CD4-positive, alpha-beta T cell treated with Interleukin-17A for 1 hour (primary cell): Measurements from ENCODE around the gene UTP11.
A peak's percentile ranks its signal among the peaks of the same experiment; 100 is the strongest.

Experiments
- DNase-seq: peaks from one replicate; pipeline ENCODE4 v3.0.0-alpha.2; 2020

The UTP11 gene

GRCh38 chr1:38003261-38004250 lies 9.0 kb upstream of the UTP11 start:
- DNase-seq, result no peak

- DNase-seq, result no peak
Measured at GRCh38 chr1:38004284-38005108, 8.0 kb upstream of the UTP11 start.

- peak; percentile 56 for DNase-seq
Measured at GRCh38 chr1:38005195-38006007, 7.1 kb upstream of the UTP11 start, which contains the start of gene FHL3. Gene FHL3 (minus strand): TSS chr1:38005514. CDS start chr1:37999412, 6,102 bp downstream.

GRCh38 chr1:38006008-38006828 lies 6.3 kb upstream of the UTP11 start:
- DNase-seq, result no peak

GRCh38 chr1:38009088-38009840 lies 3.3 kb upstream of the UTP11 start:
- peak; percentile 60 for DNase-seq

GRCh38 chr1:38009841-38010180 lies 2.7 kb upstream of the UTP11 start:
- DNase-seq, result no peak

- no peak for DNase-seq
Measured at GRCh38 chr1:38013227-38013622, 691 bp downstream of the UTP11 start.

- no peak for DNase-seq
Measured at GRCh38 chr1:38014171-38014570, 1.6 kb downstream of the UTP11 start.

- no peak for DNase-seq
Measured at GRCh38 chr1:38014724-38015424, 2.3 kb downstream of the UTP11 start.

GRCh38 chr1:38015978-38016725 lies 3.6 kb downstream of the UTP11 start:
- DNase-seq, result no peak

- peak; percentile 61 for DNase-seq
Measured at GRCh38 chr1:38018864-38019343, 6.4 kb downstream of the UTP11 start.

GRCh38 chr1:38020396-38020795 lies 7.9 kb downstream of the UTP11 start:
- no peak for DNase-seq

GRCh38 chr1:38021969-38022368 lies 9.4 kb downstream of the UTP11 start:
- no peak for DNase-seq

- DNase-seq, result no peak
Measured at GRCh38 chr1:38022810-38023209, 10.3 kb downstream of the UTP11 start.

- no peak for DNase-seq
Measured at GRCh38 chr1:38025233-38025632, 12.7 kb downstream of the UTP11 start.

GRCh38 chr1:38025664-38026063 lies 13.1 kb downstream of the UTP11 start:
- no peak for DNase-seq

GRCh38 chr1:38026592-38027200 lies 14.2 kb downstream of the UTP11 start:
- peak; percentile 41 for DNase-seq

GRCh38 chr1:38027201-38028104 lies 14.9 kb downstream of the UTP11 start:
- no peak for DNase-seq
